Measurements from ENCODE around the gene IARS1.

GRCh38 chr9:92333282-92333634, 39.8 kb upstream of the IARS1 start:
- TF ChIP-seq CTCF (IDR thresholded peaks at IDR 0.05), result no peak
- TF ChIP-seq POLR2A (IDR thresholded peaks at IDR 0.05), result no peak
- no peak for TF ChIP-seq POLR2AphosphoS5 (IDR thresholded peaks at IDR 0.05)
